Psoas muscle (tissue), 8 donors: ENCODE results near the gene ZNF521. TPM values are rescaled to one million over a fixed set of nuclear protein-coding genes. Genes with fewer than 3 reads are reported as not detected.

Source experiments
- ATAC-seq, 4 donors: fragments of 200-7000 bp; cut with Tn5 transposase; one replicate each; pipeline ENCODE4 v1.9.1; 2020; ENCODE audit warnings: moderate library complexity in 3 of 4, mild to moderate bottlenecking in 2 of 4
- DNase-seq, 2 donors: peaks; one replicate each; pipeline ENCODE4 v3.0.0-alpha.2; 2020
- H3K27ac ChIP-seq: fragments of 200-600 bp; one replicate; pipeline ENCODE4 v1.8.0; 2022
- H3K27me3 ChIP-seq, 3 donors: fragments of 200-600 bp in 1 of 3; one replicate each; pipeline versions ENCODE4 v1.6.1 to v1.8.0; 2013 to 2022; ENCODE audit warnings: low read length in 2 of 3, mild to moderate bottlenecking in 2 of 3, moderate library complexity in 1 of 3; ENCODE audit not compliant: insufficient read depth in 3 of 3
- H3K36me3 ChIP-seq, 2 donors: fragments of 200-600 bp in 1 of 2; one replicate each; pipeline versions ENCODE4 v1.6.1 to v1.8.0; 2013 to 2022; ENCODE audit warnings: low read depth in 1 of 2, mild to moderate bottlenecking in 1 of 2, moderate library complexity in 1 of 2; ENCODE audit not compliant: insufficient read depth in 1 of 2
- H3K4me1 ChIP-seq: fragments of 200-600 bp; one replicate; pipeline ENCODE4 v1.8.0; 2022
- H3K4me3 ChIP-seq: fragments of 200-600 bp; one replicate; pipeline ENCODE4 v1.8.0; 2022; ENCODE audit warnings: mild to moderate bottlenecking
- H3K9me3 ChIP-seq: fragments of 200-600 bp; one replicate; pipeline ENCODE4 v1.8.0; 2022
- CTCF ChIP-seq: fragments of 200-600 bp; IDR thresholded peaks from one replicate; pipeline ENCODE4 v1.8.0; 2022; ENCODE audit warnings: antibody characterized with exemption
- WGBS, 3 donors: extraction: QIAGEN DNeasy Blood & Tissue Kit; methylation state at CpG; one replicate each; pipeline versions ENCODE4 v1.1.6 to v1.1.7; 2013; 5-methylcytosine and 5-hydroxymethylcytosine counted together
- intact Hi-C, 2 donors: fragments of 100-400 bp; cut with DNase I; formaldehyde crosslinking; loops; one replicate each; pipeline versions ENCODE4 v1.11.0 to v1.14.2; 2022
- polyA plus RNA-seq, 3 donors: library from polyadenylated mRNA; stranded (reverse); fragments of 200-250 nt; gene quantifications; one replicate each; pipeline ENCODE4 v1.2.3, GENCODE V29; 2013
- total RNA-seq, 4 donors: library from RNA; stranded (reverse); fragmentation: NEBNext Ultra II Directional in 2 of 4; extraction: Animal tissue kit (Norgen Biotek cat#: 25700) in 2 of 4; gene quantifications; one replicate each; pipeline versions ENCODE4 v1.2.1 to v1.2.4, GENCODE V29; 2021 to 2023
- donor health status: healthy with polysubstance abuse.
- donor health status: DM: no; HTN: no; CAD: no; lungs with moderate emphysema.
- donor health status: Bipolar disorder and iron deficiency.
- donor health status: healthy.
- donor health status: DM: yes; HTN: yes; CAD: no.
- donor health status: DM: no; HTN: no; CAD: no.
- donor health status: DM: no; HTN: no; CAD: no.
- donor health status: DM: yes; HTN: yes; CAD: no.

Gene ZNF521
- total and polyA plus RNA-seq, 7 donors: 1.8 to 13.2 (median 4.2) TPM

DNA sequence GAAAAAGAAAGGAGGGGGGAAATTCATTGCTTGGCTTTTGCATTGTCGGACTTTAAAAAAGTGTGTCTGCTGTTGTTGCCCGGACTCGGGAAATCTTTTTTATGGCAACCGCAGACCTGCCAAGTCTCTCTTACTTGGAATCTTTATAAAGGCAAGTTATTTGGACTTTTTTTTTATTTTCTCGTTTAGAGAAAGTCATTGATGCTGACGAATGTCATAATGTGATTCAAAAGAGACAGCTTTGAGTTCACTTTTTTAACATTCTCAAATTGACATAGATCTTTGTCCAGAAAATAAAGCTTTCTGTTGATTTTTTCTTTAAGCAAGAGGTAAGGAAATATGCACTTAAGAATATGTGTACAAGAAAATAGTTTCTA is 651 bp upstream of the ZNF521 start:
- Histone ChIP-seq H3K4me1 (peaks cover 9% of the 10 kb centered on the region), H3K27me3 (no peaks in the 10 kb centered on the region), H3K36me3 (no peaks in the 10 kb centered on the region), H3K9me3 (no peaks in the 10 kb centered on the region), H3K4me3 (peak overlapping the region; percentile 88), H3K27ac (peak overlapping the region; percentile 74)
- no peak for ATAC-seq
- 1 to 2% (median 1%) methylated on average over 6 of the region's 6 CpGs for WGBS, 3 donors
- no peak for DNase-seq
- no peak for TF ChIP-seq CTCF
- intact Hi-C loops: loop anchor here (2.0 to 10.0 kb wide), 9 partner anchors 114 to 482 kb away; no protein-coding TSS in a partner anchor

GRCh38 chr18:25351280-25351775 is 638 bp downstream of the ZNF521 start:
- H3K36me3 ChIP-seq: no peaks in the 10 kb centered on the region
- no peak for TF ChIP-seq CTCF
- intact Hi-C loops: loop anchor here (5.0 to 10.0 kb wide), 8 partner anchors 119 to 483 kb away; no protein-coding TSS in a partner anchor
- WGBS, 3 donors: 0% methylated on average over 19 to 20 of the region's 20 CpGs
- peak overlapping the region; percentile 88 for H3K4me3 ChIP-seq
- H3K9me3 ChIP-seq: no peaks in the 10 kb centered on the region
- ATAC-seq: no peak
- H3K27me3 ChIP-seq: no peaks in the 10 kb centered on the region
- H3K27ac ChIP-seq: peak overlapping the region; percentile 93
- DNase-seq: no peak
- peaks cover 15% of the 10 kb centered on the region for H3K4me1 ChIP-seq

DNA sequence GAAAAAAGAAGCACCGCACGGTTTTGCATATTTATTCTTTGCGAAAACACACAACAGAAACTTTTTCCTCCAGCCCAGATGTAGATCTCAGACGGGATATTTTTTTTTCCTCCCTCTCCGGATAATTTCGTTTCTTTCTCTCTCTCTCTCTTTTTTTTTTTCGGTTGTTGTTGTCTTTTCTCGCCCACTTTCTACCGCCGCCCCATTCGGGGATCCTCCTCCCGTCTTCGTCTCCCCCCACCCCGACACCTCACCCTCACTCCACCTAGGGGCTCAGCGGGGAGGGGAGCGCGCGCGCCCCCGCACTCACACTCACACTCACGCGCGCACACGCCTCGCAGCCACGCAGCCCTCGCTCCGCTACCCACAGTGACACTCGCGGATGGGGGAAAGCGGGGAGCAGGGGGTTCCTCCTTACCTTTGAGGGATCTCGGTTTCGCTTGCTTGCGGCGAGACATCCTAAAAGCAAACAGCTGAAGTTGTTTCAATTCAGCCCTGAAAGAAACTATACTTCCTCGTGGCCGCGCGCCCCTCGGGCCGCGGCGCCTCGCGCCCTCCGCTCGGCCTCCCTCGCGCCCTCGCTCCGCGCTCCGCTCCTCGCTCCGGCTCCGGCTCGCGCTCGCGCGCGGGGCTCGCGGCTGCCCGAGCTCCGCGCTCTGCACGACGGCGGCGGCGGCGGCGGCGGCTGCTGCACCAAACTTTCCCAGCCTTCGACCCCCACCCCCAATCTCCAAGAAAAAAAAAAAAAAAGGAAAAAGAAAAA is 1.3 kb downstream of the ZNF521 start:
- Histone ChIP-seq H3K4me1 (peaks cover 22% of the 10 kb centered on the region), H3K27me3 (no peaks in the 10 kb centered on the region), H3K9me3 (no peaks in the 10 kb centered on the region), H3K36me3 (no peaks in the 10 kb centered on the region), H3K4me3 (peak overlapping the region; percentile 88), H3K27ac (peak overlapping the region; percentile 93)
- intact Hi-C loops: loop anchor here (5.0 to 10.0 kb wide), 8 partner anchors 118 to 484 kb away; no protein-coding TSS in a partner anchor
- TF ChIP-seq CTCF: no peak
- DNase-seq (peak; percentile 66 to 75), ATAC-seq (peak; percentile 36 to 64 (median 56))
- 0 to 1% (median 0%) methylated on average over 69 to 76 of the region's 76 CpGs for WGBS, 3 donors

DNA sequence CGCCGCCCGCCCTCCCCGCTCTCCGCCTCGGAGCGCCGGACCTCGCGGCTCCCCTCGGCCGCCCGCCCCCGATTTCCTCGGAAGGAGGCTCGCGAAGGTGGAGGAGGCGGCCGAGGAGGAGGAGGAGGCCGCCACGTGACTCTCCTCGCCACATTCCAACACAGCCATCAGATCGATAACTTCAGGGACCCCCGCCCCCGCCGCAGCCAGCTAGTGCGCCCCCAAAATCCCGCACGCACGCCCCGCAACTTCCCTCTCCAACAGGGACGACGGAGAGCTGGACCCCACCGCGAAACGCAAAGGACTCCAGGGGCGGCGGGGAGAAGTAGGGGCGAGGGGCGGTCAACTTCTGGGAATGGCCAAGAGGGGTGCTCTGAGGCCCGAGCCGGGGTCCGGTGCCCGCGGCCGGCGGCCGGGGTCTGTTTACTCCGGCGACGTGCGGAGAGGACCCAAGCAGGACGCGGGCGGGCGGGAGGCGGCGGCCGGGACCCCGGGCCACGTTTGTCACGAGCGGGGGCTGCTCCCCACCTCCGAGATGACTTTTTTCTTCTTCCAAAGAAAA is 2.0 kb downstream of the ZNF521 start:
- H3K36me3 ChIP-seq: no peaks in the 10 kb centered on the region
- H3K27ac ChIP-seq: peak overlapping the region; percentile 93
- ATAC-seq (peak in 2 of 4 donors; percentile 7 to 25), DNase-seq (peak; percentile 42 to 63)
- H3K9me3 ChIP-seq: no peaks in the 10 kb centered on the region
- no peak for TF ChIP-seq CTCF
- H3K4me3 ChIP-seq: peak overlapping the region; percentile 88
- H3K4me1 ChIP-seq: peaks cover 26% of the 10 kb centered on the region
- intact Hi-C loops: loop anchor here (1.0 to 10.0 kb wide), 10 partner anchors 51 to 485 kb away; no protein-coding TSS in a partner anchor
- H3K27me3 ChIP-seq: no peaks in the 10 kb centered on the region
- 1% methylated on average over 39 to 64 of the region's 64 CpGs for WGBS, 3 donors
